GM18508 (cell line): ENCODE data around the gene PHLDB1.
"Not testable (repeated sequence)": the region's sequence is repeated elsewhere in the genome, so short reads cannot be mapped to it uniquely, and the experiment has no call there.

Experiments used
- ATAC-seq: cut with Tn5 transposase; IDR thresholded peaks from one replicate; pipeline ENCODE4 v1.9.1; 2021; ENCODE audit warnings: moderate number of reproducible peaks; ENCODE audit not compliant: insufficient read depth, unreplicated experiment

Gene PHLDB1

DNA sequence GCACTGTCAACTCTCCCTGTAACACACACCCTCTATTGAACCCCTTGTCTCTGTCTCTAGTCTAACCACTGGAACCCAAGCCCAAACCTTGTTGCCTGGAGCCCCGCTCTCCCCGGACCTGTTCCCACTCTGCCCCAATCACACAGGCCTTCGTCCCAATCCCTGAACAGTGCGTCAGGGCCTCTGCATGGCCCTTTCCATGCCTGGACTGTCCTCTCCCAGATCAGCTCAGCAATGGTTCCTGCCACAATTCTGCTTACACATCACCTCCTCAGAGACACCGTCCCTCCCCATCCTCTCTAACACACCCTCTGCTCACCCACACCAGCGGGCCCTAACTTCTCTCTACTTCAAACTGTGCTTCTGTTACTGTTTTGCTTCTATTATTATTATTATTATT is 70.6 kb downstream of the PHLDB1 start:
- no peak for ATAC-seq

DNA sequence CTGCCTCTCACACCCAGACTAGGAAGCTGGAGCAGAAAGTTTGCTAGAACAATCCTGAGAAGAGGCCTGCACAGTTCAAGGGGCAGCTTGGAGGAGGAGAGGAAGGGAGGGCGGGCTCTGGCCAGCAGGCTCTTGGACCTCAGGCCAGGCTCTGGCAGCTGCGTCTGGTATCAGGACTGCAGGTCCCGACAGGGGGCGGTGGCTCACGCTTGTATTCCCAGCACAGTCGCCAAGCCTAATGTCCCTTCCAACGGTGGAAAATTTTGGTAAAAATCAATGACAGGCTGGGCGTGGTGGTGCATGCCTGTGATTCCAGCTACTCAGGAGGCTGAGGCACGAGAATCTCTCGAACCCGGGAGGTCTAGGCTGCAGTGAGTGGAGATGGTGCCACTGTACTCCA is 71.5 kb downstream of the PHLDB1 start:
- ATAC-seq = not testable (repeated sequence)

- ATAC-seq = no peak
Measured at GRCh38 chr11:118679483-118679882, 72.1 kb downstream of the PHLDB1 start, which contains the start of gene TREH. Gene TREH, minus strand, starts transcription at chr11:118679650. Its CDS starts 23 bp downstream, at chr11:118679627.

GRCh38 chr11:118682372-118682771 is 75.0 kb downstream of the PHLDB1 start:
- ATAC-seq = no peak

- ATAC-seq = not testable (repeated sequence)
Measured at GRCh38 chr11:118682939-118683338, 75.5 kb downstream of the PHLDB1 start.

GRCh38 chr11:118684187-118684586 is 76.8 kb downstream of the PHLDB1 start:
- ATAC-seq = no peak

- no peak for ATAC-seq
Measured at GRCh38 chr11:118687906-118688305, 80.5 kb downstream of the PHLDB1 start.

DNA sequence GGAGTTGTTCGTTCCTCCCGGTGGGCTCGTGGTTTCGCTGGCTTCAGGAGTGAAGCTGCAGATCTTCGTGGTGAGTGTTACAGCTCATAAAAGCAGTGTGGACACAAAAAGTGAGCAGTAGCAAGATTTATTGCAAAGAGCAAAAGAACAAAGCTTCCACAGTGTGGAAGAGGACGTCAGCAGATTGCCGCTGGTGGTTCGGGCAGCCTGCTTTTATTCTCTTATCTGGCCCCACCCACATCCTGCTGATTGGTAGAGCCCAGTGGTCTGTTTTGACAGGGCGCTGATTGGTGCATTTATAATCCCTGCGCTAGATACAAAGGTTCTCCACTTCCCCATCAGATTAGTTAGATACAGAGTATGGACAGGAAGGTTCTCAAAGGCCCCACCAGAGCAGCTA is 80.9 kb downstream of the PHLDB1 start:
- ATAC-seq = not testable (repeated sequence)

GRCh38 chr11:118688851-118689502 is 81.6 kb downstream of the PHLDB1 start:
- no peak for ATAC-seq

- ATAC-seq = no peak
Measured at GRCh38 chr11:118689503-118689851, 82.1 kb downstream of the PHLDB1 start.

- ATAC-seq = no peak
Measured at GRCh38 chr11:118689852-118690552, 82.6 kb downstream of the PHLDB1 start.

GRCh38 chr11:118690553-118691304 is 83.3 kb downstream of the PHLDB1 start:
- no peak for ATAC-seq

DNA sequence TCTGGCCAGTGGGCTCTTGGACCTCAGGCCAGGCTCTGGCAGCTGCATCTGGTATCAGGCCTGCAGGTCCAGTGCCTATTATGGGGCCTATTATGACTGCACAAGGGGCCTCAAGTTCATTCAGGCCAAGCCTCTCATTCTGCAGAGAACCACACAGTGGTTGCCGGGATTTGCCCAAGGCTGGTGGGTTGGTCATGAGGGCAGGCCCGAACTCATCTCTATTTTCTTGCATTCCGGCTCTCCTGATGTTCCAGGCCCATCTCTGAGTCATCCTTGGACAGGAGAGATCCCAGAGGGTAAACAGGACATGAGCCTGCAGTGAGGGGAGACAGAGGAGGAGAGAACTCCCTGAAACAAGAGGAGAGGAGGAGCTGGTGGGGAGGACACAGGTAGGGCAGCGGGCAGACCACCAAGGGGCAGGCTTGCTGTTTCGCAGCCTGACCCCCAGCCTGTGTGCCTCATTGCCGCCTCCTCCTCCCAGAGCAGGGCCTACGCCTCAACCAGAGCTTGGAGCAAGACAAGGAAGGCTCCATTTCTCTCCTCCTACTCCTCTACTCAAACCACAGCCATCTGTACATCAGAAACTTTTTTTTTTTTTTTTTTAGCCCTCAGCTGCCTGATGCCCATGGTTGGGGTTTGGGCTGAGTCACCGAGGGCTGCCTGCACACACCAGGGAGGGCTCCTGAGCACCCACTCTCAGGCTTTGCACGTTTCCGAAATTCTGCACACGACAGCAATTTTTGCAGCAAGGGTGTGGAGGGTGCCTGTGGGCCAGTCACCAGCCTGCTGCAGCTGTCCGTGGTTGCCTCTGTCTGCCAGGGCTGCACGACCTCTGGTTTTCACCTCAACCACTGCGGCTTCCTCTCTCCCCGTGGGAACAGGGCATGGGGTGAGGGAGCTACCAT is 84.8 kb downstream of the PHLDB1 start:
- ATAC-seq = no peak

DNA sequence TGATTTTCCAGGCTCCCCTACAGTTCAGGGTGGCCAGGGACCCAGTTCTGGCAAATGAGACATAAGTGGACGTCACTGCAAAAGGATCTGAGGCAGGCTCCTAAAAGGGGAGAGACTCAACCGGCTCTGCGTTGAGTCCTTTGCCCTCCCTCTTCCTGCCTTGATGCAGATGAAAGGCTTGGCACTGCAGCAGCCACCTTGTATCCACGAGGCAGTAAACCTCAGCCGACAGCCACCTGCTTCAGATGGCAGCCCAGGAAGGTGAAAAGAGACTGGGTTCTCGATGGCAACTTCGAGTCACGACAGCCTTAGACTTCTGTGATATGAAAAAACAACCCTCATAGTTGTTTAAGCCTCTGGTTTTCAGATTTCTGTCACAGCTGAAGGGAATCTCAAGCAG is 86.8 kb downstream of the PHLDB1 start:
- ATAC-seq = no peak

DNA sequence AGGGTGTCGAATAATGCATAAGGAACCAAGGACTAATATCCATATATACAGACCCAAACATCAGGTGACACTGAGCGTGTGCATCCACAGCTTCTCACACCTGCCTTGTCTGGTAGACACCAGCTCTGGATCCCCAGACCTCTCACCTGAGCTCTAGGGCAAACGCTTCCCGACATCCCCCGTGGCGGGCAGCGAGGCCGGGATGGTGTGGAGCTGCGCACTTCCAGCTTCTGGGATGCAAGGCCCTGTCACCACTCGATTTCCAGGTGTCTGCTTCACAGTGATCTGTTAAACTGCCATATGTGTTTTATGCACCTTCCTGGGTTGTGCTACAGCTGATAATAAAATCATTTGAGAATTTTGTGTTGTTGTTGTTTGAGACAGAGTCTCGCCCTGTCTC is 87.4 kb downstream of the PHLDB1 start:
- no peak for ATAC-seq

DNA sequence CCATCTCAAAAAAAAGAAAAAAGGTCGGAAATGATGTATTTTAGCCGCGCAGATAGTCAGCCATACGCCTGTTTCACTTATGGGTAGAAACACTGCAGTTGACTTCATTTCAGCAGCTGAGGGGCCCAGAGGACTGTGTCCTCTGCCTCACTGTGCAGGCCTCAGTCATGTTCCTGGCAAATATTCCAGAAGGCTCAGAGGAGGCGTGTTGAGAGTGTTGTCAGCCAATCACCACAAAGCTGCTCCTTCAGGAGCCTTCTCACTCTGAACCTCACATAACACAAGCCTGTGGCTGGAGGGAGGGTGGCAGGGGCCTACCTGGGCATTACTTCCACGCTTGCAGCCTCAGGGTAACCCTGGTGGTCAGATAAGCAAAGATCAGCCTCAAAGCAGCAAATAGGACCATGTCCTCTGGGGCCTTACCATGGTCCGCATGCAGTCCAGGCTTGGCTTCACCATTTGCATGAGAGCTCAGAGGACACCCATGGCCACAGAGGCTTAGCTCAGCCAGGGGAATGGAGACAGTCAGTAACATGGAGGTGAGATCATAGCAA is 89.3 kb downstream of the PHLDB1 start:
- no peak for ATAC-seq

- no peak for ATAC-seq
Measured at GRCh38 chr11:118697346-118697745, 89.9 kb downstream of the PHLDB1 start.

GRCh38 chr11:118699506-118700220 is 92.2 kb downstream of the PHLDB1 start:
- no peak for ATAC-seq

DNA sequence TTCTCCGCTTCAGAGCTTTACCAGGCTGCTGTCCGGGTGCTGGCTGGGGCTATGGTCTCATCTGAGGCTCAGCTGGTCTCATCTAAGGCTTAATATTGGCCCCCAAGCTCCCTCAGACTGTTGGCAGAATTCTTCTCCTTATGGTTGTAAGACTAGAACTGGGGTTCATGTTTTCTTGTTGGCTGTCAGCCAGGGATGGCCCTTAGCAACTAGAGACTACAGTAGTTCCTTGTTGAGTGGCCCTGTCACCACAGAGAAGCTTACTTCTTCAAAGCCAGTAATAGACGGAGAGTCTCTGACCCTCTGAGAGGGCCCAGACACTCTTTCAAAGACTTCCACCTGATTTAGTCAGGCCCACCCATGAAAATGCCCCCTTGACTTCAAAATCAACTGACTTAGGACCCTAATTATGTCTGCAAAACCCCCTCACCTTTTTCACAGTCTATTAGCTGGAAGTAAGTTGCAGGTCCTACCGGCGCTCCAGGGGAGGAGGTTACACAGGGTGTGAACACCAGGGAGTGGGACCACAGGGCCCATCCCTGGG is 96.2 kb downstream of the PHLDB1 start:
- ATAC-seq = no peak
